GM13977 (cell line): ENCODE data around the gene BORCS6.
"Not testable (repeated sequence)": the region's sequence is repeated elsewhere in the genome, so short reads cannot be mapped to it uniquely, and the experiment has no call there.

Experiments
- DNase-seq: peaks from one replicate; pipeline ENCODE4 v3.0.0; 2012; ENCODE audit warnings: low spot score
- CTCF ChIP-seq: IDR thresholded peaks from 2 replicates; pipeline ENCODE4 v1.5.1; 2012; ENCODE audit warnings: mild to moderate bottlenecking, control low read depth; ENCODE audit not compliant: insufficient read depth; ENCODE audit errors: extremely low read depth, missing control alignments
- in situ Hi-C: fragments of 300-500 bp; cut with MboI; formaldehyde crosslinking; loops from one replicate; pipeline ENCODE4 v1.12.0; 2022; ENCODE audit warnings: low sequenced_read_pairs, low pct_unique_long_range_greater_than_20kb, mixed read lengths, inconsistent platforms; ENCODE audit not compliant: unreplicated experiment

The BORCS6 gene

GRCh38 chr17:8222630-8223355 lies 32.8 kb upstream of the BORCS6 start:
- in situ Hi-C loops: no loop called here
- no peak for TF ChIP-seq CTCF

GRCh38 chr17:8222380-8222629 lies 32.3 kb upstream of the BORCS6 start:
- in situ Hi-C loops: no loop called here
- DNase-seq: peak; percentile 62
- TF ChIP-seq CTCF: no peak

More at GRCh38 chr17:8222630-8223355, 32.8 kb upstream of the BORCS6 start:
- DNase-seq: peak; percentile 71

GRCh38 chr17:8221663-8222379 lies 31.8 kb upstream of the BORCS6 start:
- peak; percentile 56 for DNase-seq
- in situ Hi-C loops: no loop called here
- no peak for TF ChIP-seq CTCF

GRCh38 chr17:8220783-8221662 lies 31.0 kb upstream of the BORCS6 start:
- peak; percentile 66 for DNase-seq
- TF ChIP-seq CTCF: no peak
- in situ Hi-C loops: no loop called here

GRCh38 chr17:8214000-8214399 lies 24.0 kb upstream of the BORCS6 start:
- in situ Hi-C loops, DNase-seq: not testable (repeated sequence)

- in situ Hi-C loops: no loop called here
- no peak for TF ChIP-seq CTCF
- DNase-seq: no peak
Measured at GRCh38 chr17:8212312-8213180, 22.6 kb upstream of the BORCS6 start.
